ENCODE results near the gene TRAPPC3.
A peak's percentile ranks its signal among the peaks of the same experiment; 100 is the strongest.
"Not testable (repeated sequence)": the region's sequence is repeated elsewhere in the genome, so short reads cannot be mapped to it uniquely, and the experiment has no call there.

The TRAPPC3 gene

DNA sequence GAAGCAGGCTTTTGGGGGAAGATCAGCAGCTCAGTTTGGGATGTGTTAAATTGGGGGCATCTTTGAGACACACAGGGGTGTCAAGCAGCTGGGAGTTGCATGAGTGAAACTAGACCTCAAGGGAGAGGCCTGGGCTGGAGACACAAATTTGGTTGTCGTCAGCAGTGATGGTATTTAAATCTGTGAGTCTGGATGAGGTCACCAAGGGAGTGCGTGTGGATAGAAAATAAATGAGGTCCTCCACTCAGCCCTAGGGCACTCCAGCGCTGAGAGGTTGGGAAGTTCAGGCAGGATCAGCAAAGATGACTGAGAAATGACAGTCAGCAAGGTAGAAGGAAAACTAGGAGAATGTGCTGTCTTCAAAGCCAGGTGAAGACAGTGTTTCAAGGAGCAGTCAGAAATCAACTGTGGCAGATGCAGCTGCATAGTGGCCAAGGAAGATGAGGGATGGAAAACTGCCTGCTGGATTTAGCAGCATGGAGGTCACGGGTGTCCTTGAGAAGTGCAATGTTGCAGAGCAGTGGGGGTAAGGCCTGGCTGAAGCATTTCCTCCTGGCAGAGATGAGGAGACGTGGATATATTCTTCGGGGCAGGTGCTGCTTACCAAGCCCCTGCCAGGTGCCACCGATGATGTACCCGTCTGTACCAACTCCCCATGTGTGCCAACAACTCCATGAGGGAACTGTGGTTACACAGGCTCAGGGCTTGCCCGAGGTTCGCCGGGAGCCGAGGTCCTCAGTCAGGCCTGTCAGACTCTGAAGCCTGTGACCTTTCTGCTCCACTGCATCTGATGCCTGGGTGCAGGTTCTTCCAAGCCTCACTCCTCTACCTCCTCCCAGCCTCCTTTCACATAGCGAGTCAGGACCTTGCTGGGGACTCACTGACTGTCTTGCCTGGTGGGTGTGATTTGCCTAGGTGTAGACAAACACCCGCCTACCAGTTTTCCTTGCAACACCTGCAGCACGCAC is 17.9 kb upstream of the TRAPPC3 start:
- DNase-seq (ENCODE audit: low read depth in 2 of 2), result no peak

DNA sequence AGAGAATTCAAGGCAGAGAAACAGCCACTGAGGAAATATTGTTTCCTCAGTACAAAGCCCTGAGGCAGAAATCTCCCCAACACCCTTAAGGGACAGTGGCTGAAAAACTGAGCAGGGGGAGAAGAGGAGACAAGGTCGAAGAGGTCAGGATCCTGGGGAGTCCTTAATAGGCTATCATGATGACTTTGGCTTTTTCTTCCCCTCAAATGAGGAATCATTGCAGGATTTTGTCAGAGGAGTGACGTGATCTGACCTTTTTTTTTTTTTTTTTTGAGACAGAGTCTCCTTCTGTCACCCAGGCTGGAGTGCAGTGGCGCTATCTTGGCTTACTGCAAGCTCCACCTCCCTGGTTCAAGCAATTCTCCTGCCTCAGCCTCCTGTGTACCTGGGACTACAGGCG is 16.9 kb upstream of the TRAPPC3 start:
- no peak for DNase-seq (ENCODE audit: low read depth in 2 of 2)

DNA sequence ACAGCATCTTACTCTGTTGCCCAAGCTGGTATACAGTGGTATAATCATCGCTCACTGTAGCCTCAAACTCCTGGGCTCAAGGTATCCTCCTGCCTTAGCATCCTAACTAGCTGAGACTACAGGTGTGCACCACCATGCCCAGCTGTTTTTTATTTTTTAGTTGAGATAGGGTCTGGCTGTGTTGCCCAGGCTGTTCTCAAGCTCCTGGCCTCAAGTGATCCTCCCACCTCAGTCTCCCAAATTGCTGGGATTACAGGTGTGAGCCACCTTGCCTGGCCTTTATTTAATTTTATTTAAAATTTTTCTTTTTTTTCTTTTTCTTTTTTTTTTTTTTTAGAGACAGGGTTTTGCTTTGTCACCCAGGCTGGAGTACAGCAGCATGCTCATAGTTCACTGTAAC is 15.9 kb upstream of the TRAPPC3 start:
- DNase-seq (ENCODE audit: low read depth in 2 of 2), result no peak

DNA sequence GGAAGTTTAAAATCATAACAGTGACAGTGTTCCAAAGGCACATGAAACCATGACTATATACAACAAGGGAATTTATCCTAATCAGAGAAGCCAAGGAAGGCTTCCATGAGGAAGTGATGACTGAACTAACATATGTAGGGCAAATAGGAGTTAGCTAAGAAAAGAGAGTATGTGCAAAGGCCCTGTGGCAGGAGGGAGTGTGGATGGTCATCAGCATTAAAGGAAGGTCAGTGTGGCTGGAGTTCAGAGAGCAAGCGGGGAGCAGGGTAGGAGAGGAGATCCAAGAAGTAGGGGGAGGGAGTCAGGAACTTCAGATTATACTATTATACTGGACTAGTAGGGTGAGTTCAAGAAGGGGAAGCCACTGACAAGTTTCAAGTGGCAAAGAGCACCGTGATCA is 15.1 kb upstream of the TRAPPC3 start:
- DNase-seq (ENCODE audit: low read depth in 2 of 2), result no peak

- DNase-seq (ENCODE audit: low read depth in 2 of 2), result no peak
Observed at GRCh38 chr1:36163426-36163825, 14.1 kb upstream of the TRAPPC3 start.

DNA sequence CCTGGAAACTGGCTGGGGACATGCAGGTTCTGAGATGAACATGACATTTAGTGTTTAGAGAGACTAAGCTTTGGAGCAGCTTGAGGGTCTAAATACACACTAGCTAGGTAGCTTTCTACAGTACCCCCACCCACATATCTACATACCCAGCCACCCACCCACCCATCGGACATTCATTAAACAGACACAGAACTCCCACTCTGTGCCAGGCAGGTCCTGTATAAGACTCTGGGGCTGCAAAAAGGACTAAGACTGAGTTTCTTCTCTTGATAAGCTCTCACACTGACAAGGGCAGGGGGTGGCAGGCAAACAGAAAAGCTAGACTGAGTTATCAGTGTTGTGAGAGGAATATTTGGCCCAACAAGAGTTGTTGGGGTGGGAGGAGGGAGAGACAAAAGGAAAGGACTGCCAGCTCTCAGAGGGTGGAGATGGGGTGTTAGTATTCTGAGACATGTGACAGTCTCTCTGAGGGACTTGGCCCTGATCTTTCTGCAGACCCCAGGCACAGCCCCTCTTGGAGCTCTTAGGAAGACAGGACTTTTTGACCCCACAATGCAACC is 13.5 kb upstream of the TRAPPC3 start:
- DNase-seq (ENCODE audit: low read depth in 2 of 2), result no peak

- peak in 1 of 2 donors; percentile 38 for DNase-seq (ENCODE audit: low read depth in 2 of 2)
Observed at GRCh38 chr1:36161641-36162531, 12.6 kb upstream of the TRAPPC3 start.

DNA sequence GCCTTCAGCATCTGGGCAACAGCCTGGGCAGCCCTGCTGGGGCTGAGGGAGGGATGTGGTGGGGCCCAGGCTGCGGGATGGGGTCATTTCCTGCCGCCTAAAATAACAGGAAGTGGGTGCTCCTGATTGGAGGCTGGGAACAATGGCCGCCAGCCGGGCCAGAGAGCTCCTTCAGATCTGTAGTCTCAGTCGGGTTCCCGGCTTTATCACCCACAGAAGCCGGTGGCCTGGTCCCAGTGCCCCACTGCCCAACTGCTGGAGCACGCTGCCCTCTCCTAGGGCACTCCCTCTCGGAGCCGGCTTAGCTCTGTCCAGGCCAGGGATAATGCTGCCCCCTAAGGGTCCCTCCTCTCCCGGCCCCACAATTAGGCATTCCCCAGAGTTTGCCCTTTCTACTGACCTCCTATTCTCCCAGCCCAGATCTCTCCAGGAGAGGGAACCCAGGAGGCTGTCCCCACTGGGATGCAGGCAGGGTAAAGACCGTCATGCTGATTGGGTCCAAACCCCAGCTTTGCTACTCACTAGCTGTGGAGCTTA is 11.7 kb upstream of the TRAPPC3 start:
- DNase-seq (ENCODE audit: low read depth in 2 of 2), result peak in 1 of 2 donors; percentile 36

- DNase-seq (ENCODE audit: low read depth in 2 of 2), result no peak
Observed at GRCh38 chr1:36160388-36160948, 11.2 kb upstream of the TRAPPC3 start.

- no peak for DNase-seq (ENCODE audit: low read depth in 2 of 2)
Observed at GRCh38 chr1:36159614-36160387, 10.5 kb upstream of the TRAPPC3 start.

DNA sequence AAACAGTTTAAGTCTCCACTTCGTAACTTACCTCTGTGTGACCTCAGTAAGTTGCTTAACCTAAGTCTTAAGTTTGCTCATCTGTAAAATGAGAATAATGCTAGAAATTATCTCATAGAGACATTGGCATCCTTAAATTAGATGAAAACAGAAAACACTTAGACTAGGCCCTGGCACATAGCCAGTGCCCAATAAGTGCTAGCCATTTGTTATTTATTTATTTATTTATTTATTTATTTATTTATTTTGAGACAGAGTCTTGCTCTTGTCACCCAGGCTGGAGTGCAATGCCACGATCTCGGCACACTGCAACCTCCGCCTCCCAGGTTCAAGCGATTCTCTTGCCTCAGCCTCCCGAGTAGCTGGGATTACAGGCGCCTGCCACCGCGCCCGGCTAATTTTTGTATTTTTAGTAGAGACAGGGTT is 9.6 kb upstream of the TRAPPC3 start:
- DNase-seq (ENCODE audit: low read depth in 2 of 2), result not testable (repeated sequence)

DNA sequence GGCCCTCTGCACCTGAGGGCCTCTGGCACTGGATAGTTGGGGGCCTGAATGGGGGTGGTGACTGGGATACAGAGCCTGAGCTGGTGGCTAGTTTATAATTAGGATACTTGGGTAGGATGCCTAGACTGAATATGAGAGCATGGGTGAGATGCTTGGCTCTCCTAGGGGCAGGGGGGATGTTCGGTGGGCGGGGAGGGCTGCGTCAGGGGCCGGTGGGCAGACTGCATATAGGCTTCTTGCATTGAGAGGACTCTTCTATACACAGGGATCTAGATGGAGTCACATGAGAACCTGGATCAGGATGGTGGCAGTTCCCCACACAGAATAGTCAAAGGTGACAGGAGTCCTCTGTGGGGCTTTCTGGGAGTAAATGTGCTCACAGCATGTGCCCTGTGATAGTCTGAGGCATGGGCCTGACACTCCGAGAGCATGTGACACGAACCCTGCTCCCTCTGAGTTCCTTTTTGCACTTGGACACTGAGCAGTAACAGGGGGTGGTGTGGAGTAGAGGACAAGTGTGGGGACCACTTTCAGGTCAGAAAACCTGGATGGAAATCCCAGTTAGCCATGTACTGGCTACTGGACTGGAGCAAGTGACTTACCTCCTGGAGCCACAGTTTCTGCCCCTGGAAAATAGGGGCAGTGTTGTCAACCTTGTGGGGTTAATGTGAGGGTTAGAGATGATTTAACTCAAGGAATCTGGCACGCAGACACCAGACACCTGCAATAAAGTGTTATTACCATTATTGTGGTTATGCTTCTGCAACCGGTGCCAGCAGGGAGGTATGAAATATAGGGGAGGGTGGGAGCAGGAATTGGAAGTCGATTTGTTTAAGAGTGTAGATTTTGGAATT is 8.9 kb upstream of the TRAPPC3 start:
- DNase-seq (ENCODE audit: low read depth in 2 of 2), result no peak

DNA sequence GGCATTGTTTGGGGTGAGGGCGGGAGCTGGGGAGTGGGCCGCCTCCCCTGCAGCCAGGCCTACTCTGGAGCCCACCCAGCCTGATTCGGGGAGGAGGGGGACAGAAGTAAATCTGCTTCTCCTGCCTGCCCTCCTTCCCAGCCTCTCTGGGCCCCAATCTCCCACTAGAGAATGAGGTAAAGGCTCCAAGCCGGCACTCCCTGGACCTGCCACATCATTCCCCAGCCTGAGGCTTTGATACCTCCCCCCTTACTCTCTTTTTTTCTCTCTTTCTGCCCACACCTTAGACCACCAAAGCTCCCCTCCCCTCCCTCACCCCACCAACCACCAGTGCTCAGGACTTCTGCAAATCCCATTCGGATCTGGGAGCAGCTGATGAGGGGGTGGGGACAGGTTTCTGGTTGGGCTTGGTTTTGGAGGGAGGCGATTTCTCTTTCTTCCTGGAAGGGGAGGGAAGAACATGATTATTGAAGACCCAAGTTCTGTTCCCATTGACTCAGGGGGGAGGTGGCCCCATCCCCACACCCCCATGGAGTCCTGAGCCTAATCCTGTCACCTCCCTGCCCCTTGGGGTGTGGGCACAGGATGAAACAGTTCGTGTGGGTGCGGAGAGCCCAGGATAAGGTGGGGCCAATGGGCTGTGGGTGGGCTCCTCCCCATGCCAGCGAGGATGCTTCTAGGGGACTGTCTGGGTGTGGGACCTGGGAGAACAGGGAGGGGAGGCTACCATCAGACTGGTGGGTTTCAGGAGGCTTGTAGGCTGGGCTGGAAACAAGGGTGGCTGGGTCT is 8.0 kb upstream of the TRAPPC3 start:
- DNase-seq (ENCODE audit: low read depth in 2 of 2), result no peak

DNA sequence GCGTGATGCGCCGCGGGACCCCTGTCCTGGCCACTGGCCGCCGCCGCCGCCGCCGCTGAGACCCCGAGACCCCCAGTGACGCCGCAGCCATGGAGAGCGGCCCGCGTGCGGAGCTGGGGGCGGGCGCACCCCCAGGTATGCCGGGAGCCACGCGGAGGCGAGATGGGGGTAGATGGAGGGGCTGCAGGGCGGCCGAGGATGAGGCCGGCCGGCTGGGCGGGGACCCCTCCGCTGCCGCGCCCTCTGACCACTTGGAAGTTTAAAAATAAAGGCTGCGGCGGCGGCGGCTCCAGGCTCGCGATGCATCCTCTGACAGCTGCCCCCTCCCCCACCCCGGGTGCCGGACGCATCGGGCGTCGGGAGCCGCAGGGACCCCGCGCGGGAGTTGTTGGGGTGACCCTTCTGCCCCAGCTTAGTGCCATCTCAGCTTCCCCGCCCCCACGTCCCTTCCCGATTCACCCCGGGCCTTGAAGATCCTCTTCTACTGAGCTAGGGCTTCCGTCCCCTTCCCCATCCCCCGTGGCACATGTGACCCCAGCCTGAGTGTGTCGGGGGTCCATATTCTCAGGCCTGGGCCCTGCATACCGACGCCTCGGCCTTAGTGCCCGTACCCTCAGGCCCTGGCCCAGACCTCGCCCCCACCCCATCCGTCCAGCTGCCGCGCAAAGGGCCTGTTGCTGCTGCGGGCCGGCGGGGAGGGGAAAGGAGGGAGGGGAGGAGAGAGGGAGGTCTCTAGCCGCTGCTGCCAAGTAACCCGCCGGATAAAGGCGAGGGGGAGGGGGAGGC is 7.2 kb upstream of the TRAPPC3 start:
- DNase-seq (ENCODE audit: low read depth in 2 of 2), result peak in 1 of 2 donors; percentile 44

DNA sequence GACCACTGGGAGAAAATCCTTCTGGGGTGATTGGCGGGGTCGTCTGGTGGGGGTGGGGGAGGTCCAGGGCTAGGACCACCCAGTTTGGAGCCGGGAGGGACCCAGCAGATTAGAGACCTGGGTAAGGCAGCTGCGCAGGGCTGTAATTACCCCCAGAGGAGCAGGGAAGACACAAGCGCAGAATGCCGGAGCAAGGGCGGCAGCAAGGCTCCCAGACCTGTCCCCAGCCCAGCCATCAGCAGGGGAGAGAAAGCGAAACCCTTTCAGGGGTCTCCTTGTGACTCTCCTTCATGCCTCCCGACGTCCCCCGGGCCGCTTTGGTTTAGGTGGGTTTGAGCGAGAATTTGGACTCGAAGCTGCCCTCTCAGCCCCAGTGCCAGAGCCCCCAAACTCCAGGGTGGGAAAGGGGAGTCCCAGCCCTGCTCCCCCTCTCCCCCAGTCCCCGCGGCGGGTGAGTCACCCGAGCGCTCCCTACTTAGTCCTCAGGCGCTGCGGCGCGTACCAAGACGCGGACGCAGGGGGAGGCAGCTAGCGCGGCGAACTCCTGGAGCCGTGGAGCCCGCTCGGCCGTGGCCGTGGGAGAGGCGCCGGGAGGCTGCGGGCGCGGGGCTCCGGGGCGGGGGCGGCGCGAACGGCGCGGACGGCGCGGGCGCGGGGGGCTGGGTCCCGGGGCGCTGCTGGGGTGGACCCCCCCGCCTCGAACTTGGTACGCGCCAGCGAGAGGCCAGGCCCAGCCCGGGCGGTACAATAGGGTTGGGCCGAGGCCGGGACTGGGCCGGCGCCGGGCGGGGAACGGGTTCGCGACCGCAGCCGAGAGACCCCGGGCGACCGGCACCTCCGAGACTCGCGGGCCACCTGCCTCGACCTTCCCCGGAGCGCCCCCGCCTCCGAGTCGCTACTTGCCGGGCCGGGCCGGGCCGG is 6.4 kb upstream of the TRAPPC3 start, which contains the start of gene MAP7D1:
Gene MAP7D1, plus strand, starts transcription at position 753 of the 921 bp plus-strand sequence. CDS start 258 bp downstream, outside the sequence.
- peak; percentile 67 to 79 for DNase-seq (ENCODE audit: low read depth in 2 of 2)

DNA sequence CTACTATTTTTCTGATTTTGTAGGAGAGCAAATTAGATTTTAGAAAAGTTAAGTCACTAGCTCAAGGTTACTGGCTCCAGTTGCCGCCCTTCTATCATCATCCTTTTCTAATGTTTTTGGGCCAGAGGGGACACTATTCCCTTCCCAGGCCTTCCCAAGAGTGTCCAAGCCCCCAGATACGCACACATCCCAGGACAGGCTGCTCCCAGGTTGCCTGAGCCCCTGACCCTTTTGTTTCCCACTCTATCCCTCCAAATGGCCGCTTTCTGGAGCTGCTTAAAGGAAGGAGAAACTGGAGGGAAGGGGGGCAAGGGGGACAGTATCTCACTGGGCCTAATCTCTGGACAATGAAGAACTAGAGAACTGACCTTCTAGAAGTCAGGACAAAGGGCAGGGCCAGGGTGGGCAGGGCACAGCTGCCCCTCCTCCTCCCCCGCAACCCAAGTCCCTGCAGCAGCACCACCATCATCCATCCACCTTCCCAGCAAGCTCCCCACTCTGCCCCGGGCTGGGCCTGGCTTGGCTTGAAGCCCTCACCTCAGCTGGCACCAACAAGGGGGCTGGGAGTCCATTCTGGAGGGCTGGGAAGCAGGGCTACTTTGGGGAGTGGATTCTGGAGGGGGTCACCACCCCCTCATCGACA is 5.6 kb upstream of the TRAPPC3 start:
- DNase-seq (ENCODE audit: low read depth in 2 of 2), result no peak
